T-helper 1 cell treated with Interleukin-12 subunit alpha and Interleukin-12 subunit beta and Interleukin-4 antibody, amounts not matched to agents 30 μg/mL and 1 μg/mL, for 36 hours (primary cell): ENCODE results near the gene CNR2.
"Not testable (repeated sequence)": the region's sequence is repeated elsewhere in the genome, so short reads cannot be mapped to it uniquely, and the experiment has no call there.

Experiments used
- H3K27ac Mint-ChIP-seq: one replicate; pipeline ENCODE4 v1.8.0; 2021; ENCODE audit warnings: mild to moderate bottlenecking, mixed read lengths
- H3K27me3 Mint-ChIP-seq: one replicate; pipeline ENCODE4 v1.8.0; 2021; ENCODE audit warnings: low read depth, mixed read lengths
- H3K36me3 Mint-ChIP-seq: one replicate; pipeline ENCODE4 v1.8.0; 2021; ENCODE audit warnings: low read depth, mixed read lengths
- H3K4me1 Mint-ChIP-seq: one replicate; pipeline ENCODE4 v1.8.0; 2021; ENCODE audit warnings: low read depth, mixed read lengths
- H3K4me3 Mint-ChIP-seq: one replicate; pipeline ENCODE4 v1.8.0; 2021; ENCODE audit warnings: mild to moderate bottlenecking, moderate library complexity, mixed read lengths
- H3K9me3 Mint-ChIP-seq: one replicate; pipeline ENCODE4 v1.8.0; 2021; ENCODE audit warnings: mixed read lengths

CNR2 gene

GRCh38 chr1:23878668-23879067 lies 34.5 kb downstream of the CNR2 start:
- H3K27me3 Mint-ChIP-seq = no peaks in the 10 kb centered on the region
- H3K4me3 Mint-ChIP-seq = no peak overlapping the region
- H3K4me1 Mint-ChIP-seq = no peaks in the 10 kb centered on the region
- H3K9me3 Mint-ChIP-seq = peaks cover 35% of the 10 kb centered on the region
- H3K36me3 Mint-ChIP-seq = peaks cover 6% of the 10 kb centered on the region
- no peak overlapping the region for H3K27ac Mint-ChIP-seq

GRCh38 chr1:23875382-23875781 lies 37.8 kb downstream of the CNR2 start:
- Mint-ChIP-seq H3K9me3 (peaks cover 35% of the 10 kb centered on the region), H3K4me3 (no peak overlapping the region), H3K27me3 (no peaks in the 10 kb centered on the region), H3K4me1 (no peaks in the 10 kb centered on the region), H3K27ac (no peak overlapping the region), H3K36me3 (peaks cover 6% of the 10 kb centered on the region)

GRCh38 chr1:23872421-23872820 lies 40.7 kb downstream of the CNR2 start:
- H3K4me1 Mint-ChIP-seq = peaks cover 10% of the 10 kb centered on the region
- H3K27ac Mint-ChIP-seq = no peak overlapping the region
- H3K4me3 Mint-ChIP-seq = no peak overlapping the region
- peaks cover 14% of the 10 kb centered on the region for H3K9me3 Mint-ChIP-seq
- peaks cover 10% of the 10 kb centered on the region for H3K27me3 Mint-ChIP-seq
- H3K36me3 Mint-ChIP-seq = peaks cover 4% of the 10 kb centered on the region

- Mint-ChIP-seq H3K27me3 (peaks cover 14% of the 10 kb centered on the region), H3K27ac (no peak overlapping the region), H3K4me1 (peaks cover 15% of the 10 kb centered on the region), H3K36me3 (no peaks in the 10 kb centered on the region), H3K4me3 (peak overlapping the region; percentile 86), H3K9me3 (no peaks in the 10 kb centered on the region)
These were observed 44.1 kb downstream of the CNR2 start for GRCh38 chr1:23869051-23869450.

GRCh38 chr1:23868557-23869016 lies 44.6 kb downstream of the CNR2 start:
- Mint-ChIP-seq H3K36me3 (no peaks in the 10 kb centered on the region), H3K27me3 (peaks cover 14% of the 10 kb centered on the region), H3K9me3 (no peaks in the 10 kb centered on the region), H3K27ac (peak overlapping the region; percentile 61), H3K4me1 (peaks cover 15% of the 10 kb centered on the region), H3K4me3 (peak overlapping the region; percentile 86)

- Mint-ChIP-seq H3K4me3 (peak within 1 kb of the TSS; percentile 86), H3K27me3 (peaks cover 14% of the 10 kb centered on the region), H3K4me1 (peaks cover 15% of the 10 kb centered on the region), H3K27ac (peak within 1 kb of the TSS; percentile 61), H3K36me3 (no peaks in the 10 kb centered on the region), H3K9me3 (no peaks in the 10 kb centered on the region)
These were observed 45.1 kb downstream of the CNR2 start, which contains the start of gene FUCA1 for GRCh38 chr1:23867895-23868556. FUCA1 (minus strand) TSS chr1:23868290; CDS start chr1:23868286, 4 bp downstream.

- peak overlapping the region; percentile 86 for H3K4me3 Mint-ChIP-seq
- no peaks in the 10 kb centered on the region for H3K9me3 Mint-ChIP-seq
- no peak overlapping the region for H3K27ac Mint-ChIP-seq
- H3K27me3 Mint-ChIP-seq = peaks cover 14% of the 10 kb centered on the region
- H3K36me3 Mint-ChIP-seq = no peaks in the 10 kb centered on the region
- peaks cover 15% of the 10 kb centered on the region for H3K4me1 Mint-ChIP-seq
These were observed 45.6 kb downstream of the CNR2 start for GRCh38 chr1:23867542-23867894.

GRCh38 chr1:23865543-23865930 lies 47.6 kb downstream of the CNR2 start:
- Mint-ChIP-seq H3K27ac (no peak overlapping the region), H3K9me3 (no peaks in the 10 kb centered on the region), H3K4me3 (no peak overlapping the region), H3K27me3 (peaks cover 14% of the 10 kb centered on the region), H3K4me1 (peaks cover 15% of the 10 kb centered on the region), H3K36me3 (no peaks in the 10 kb centered on the region)

GRCh38 chr1:23864801-23865542 lies 48.2 kb downstream of the CNR2 start:
- peaks cover 14% of the 10 kb centered on the region for H3K27me3 Mint-ChIP-seq
- H3K27ac Mint-ChIP-seq = no peak overlapping the region
- H3K9me3 Mint-ChIP-seq = no peaks in the 10 kb centered on the region
- H3K4me3 Mint-ChIP-seq = no peak overlapping the region
- no peaks in the 10 kb centered on the region for H3K36me3 Mint-ChIP-seq
- peaks cover 15% of the 10 kb centered on the region for H3K4me1 Mint-ChIP-seq

GRCh38 chr1:23862640-23863039 lies 50.5 kb downstream of the CNR2 start:
- Mint-ChIP-seq H3K36me3 (no peaks in the 10 kb centered on the region), H3K4me1 (peaks cover 6% of the 10 kb centered on the region), H3K9me3 (no peaks in the 10 kb centered on the region), H3K27ac (no peak overlapping the region), H3K27me3 (peaks cover 4% of the 10 kb centered on the region), H3K4me3 (no peak overlapping the region)

- Mint-ChIP-seq H3K4me3 (no peak overlapping the region), H3K4me1 (no peaks in the 10 kb centered on the region), H3K9me3 (no peaks in the 10 kb centered on the region), H3K27me3 (no peaks in the 10 kb centered on the region), H3K36me3 (peaks cover 2% of the 10 kb centered on the region), H3K27ac (no peak overlapping the region)
These were observed 58.6 kb downstream of the CNR2 start for GRCh38 chr1:23854568-23854967.

- H3K4me3 Mint-ChIP-seq, H3K4me1 Mint-ChIP-seq, H3K9me3 Mint-ChIP-seq, H3K27ac Mint-ChIP-seq, H3K36me3 Mint-ChIP-seq, H3K27me3 Mint-ChIP-seq: not testable (repeated sequence)
These were observed 60.0 kb downstream of the CNR2 start for GRCh38 chr1:23853124-23853523.

- peaks cover 21% of the 10 kb centered on the region for H3K36me3 Mint-ChIP-seq
- not testable (repeated sequence) for H3K9me3 Mint-ChIP-seq, H3K4me3 Mint-ChIP-seq, H3K27ac Mint-ChIP-seq, H3K4me1 Mint-ChIP-seq, H3K27me3 Mint-ChIP-seq
These were observed 61.8 kb downstream of the CNR2 start for GRCh38 chr1:23851406-23851805.

GRCh38 chr1:23848673-23849616 lies 64.2 kb downstream of the CNR2 start:
- Mint-ChIP-seq H3K9me3 (peaks cover 8% of the 10 kb centered on the region), H3K36me3 (peaks cover 28% of the 10 kb centered on the region), H3K27ac (no peak overlapping the region), H3K4me3 (no peak overlapping the region), H3K27me3 (no peaks in the 10 kb centered on the region), H3K4me1 (no peaks in the 10 kb centered on the region)
